Lower leg skin (tissue), 3 donors: ENCODE results near the gene CSF3.

ENCODE experiments used
- CTCF ChIP-seq, 3 donors: fragments of 450-650 bp; IDR thresholded peaks; one replicate each; pipeline ENCODE4 v1.5.1; 2016; ENCODE audit warnings: antibody characterized with exemption in 3 of 3, mild to moderate bottlenecking in 3 of 3, moderate library complexity in 2 of 3
- POLR2A ChIP-seq, 2 donors: fragments of 450-650 bp; IDR thresholded peaks; one replicate each; pipeline ENCODE4 v1.6.1; 2016 to 2017; ENCODE audit warnings: antibody characterized with exemption in 2 of 2, mild to moderate bottlenecking in 1 of 2, moderate library complexity in 1 of 2

GRCh38 chr17:40004072-40004471 is 11.2 kb upstream of the CSF3 start:
- TF ChIP-seq POLR2A (IDR thresholded peaks at IDR 0.05) (no peak), CTCF (IDR thresholded peaks at IDR 0.05) (no peak)
